Epithelial cell of proximal tubule (primary cell): ENCODE results near the gene ALDH8A1. TPM values are rescaled to one million over a fixed set of nuclear protein-coding genes. Genes with fewer than 3 reads are reported as not detected.
A peak's percentile ranks its signal among the peaks of the same experiment; 100 is the strongest.

ENCODE experiments used
- DNase-seq: peaks from one replicate; pipeline ENCODE4 v3.0.0-alpha.2; 2011; ENCODE audit warnings: low read depth
- H3K4me3 ChIP-seq: 2 replicates; pipeline ENCODE4 v1.5.1; 2011; ENCODE audit warnings: low read depth, mild to moderate bottlenecking, low read length
- CTCF ChIP-seq: conservative IDR thresholded peaks from 2 replicates; pipeline ENCODE4 v1.5.1; 2012; ENCODE audit warnings: low read depth, mild to moderate bottlenecking, low read length
- total RNA-seq: library from RNA; depleted of rRNA; stranded (reverse); fragments of >200 nt; gene quantifications from 2 replicates; pipeline ENCODE4 v1.2.3, GENCODE V29; 2015

The ALDH8A1 gene
- total RNA-seq, 1 donor from 2014 or later, result 0.40 TPM

- no peak for DNase-seq
- H3K4me3 ChIP-seq, result no peak overlapping the region
- no peak for TF ChIP-seq CTCF
Observed at GRCh38 chr6:134921276-134921675, 28.6 kb downstream of the ALDH8A1 start.

- DNase-seq, result no peak
- TF ChIP-seq CTCF, result no peak
- no peak overlapping the region for H3K4me3 ChIP-seq
Observed at GRCh38 chr6:134920422-134920821, 29.5 kb downstream of the ALDH8A1 start.

GRCh38 chr6:134918418-134918961 lies 31.4 kb downstream of the ALDH8A1 start:
- no peak for TF ChIP-seq CTCF

GRCh38 chr6:134911547-134911946 lies 38.4 kb downstream of the ALDH8A1 start:
- no peak overlapping the region for H3K4me3 ChIP-seq
- DNase-seq, result peak; percentile 72
- TF ChIP-seq CTCF, result no peak

More at GRCh38 chr6:134918418-134918961, 31.4 kb downstream of the ALDH8A1 start:
- no peak overlapping the region for H3K4me3 ChIP-seq
- DNase-seq, result no peak

GRCh38 chr6:134910593-134910935 lies 39.3 kb downstream of the ALDH8A1 start:
- DNase-seq, result no peak
- no peak overlapping the region for H3K4me3 ChIP-seq
- no peak for TF ChIP-seq CTCF

- DNase-seq, result no peak
- H3K4me3 ChIP-seq, result no peak overlapping the region
- TF ChIP-seq CTCF, result no peak
Observed at GRCh38 chr6:134909701-134910592, 40.0 kb downstream of the ALDH8A1 start.
